ENCODE data around the gene MOCS3. TPM values are rescaled to one million over a fixed set of nuclear protein-coding genes. Genes with fewer than 3 reads are reported as not detected.

The MOCS3 gene
- total and polyA plus RNA-seq, 3 donors from 2014 or later: 6.5 to 9.3 (median 7.4) TPM

GRCh38 chr20:50913690-50914375 is 44.8 kb upstream of the MOCS3 start:
- no peaks in the 10 kb centered on the region for H3K9me3 ChIP-seq
- H3K27me3 ChIP-seq: no peaks in the 10 kb centered on the region
- DNase-seq: no peak
- H3K4me1 ChIP-seq: peaks cover 50% of the 10 kb centered on the region
- no peak overlapping the region for H3K4me3 ChIP-seq
- no peak for TF ChIP-seq CTCF (IDR thresholded peaks at IDR 0.05)
- TF ChIP-seq POLR2A (IDR thresholded peaks at IDR 0.05): no peak
- no peaks in the 10 kb centered on the region for H3K36me3 ChIP-seq (ENCODE audit: low read depth, missing control alignments)
- intact Hi-C loops (cut with DNase I; ENCODE audit: low total_unique reads): no loop called here
- H3K27ac ChIP-seq: peak overlapping the region in 1 of 2 donors; percentile 13
- WGBS, 2 donors: 61 to 67% methylated on average over 2 of the region's 2 CpGs

GRCh38 chr20:50915424-50915823 is 43.2 kb upstream of the MOCS3 start:
- Histone ChIP-seq H3K27ac (peak overlapping the region in 1 of 2 donors; percentile 48), H3K4me3 (no peak overlapping the region), H3K27me3 (no peaks in the 10 kb centered on the region), H3K36me3 (ENCODE audit: low read depth, missing control alignments) (no peaks in the 10 kb centered on the region), H3K4me1 (peaks cover 56% of the 10 kb centered on the region), H3K9me3 (no peaks in the 10 kb centered on the region)
- TF ChIP-seq CTCF (IDR thresholded peaks at IDR 0.05) (no peak), POLR2A (IDR thresholded peaks at IDR 0.05) (no peak)
- WGBS, 2 donors: 41 to 45% methylated on average over 3 of the region's 3 CpGs
- intact Hi-C loops (cut with DNase I; ENCODE audit: low total_unique reads): no loop called here
- no peak for DNase-seq

GRCh38 chr20:50916257-50916656 is 42.4 kb upstream of the MOCS3 start:
- H3K4me3 ChIP-seq: no peak overlapping the region
- peaks cover 57% of the 10 kb centered on the region for H3K4me1 ChIP-seq
- intact Hi-C loops (cut with DNase I; ENCODE audit: low total_unique reads): no loop called here
- H3K27me3 ChIP-seq: no peaks in the 10 kb centered on the region
- no peak for DNase-seq
- H3K36me3 ChIP-seq (ENCODE audit: low read depth, missing control alignments): no peaks in the 10 kb centered on the region
- 59 to 77% methylated on average over 5 of the region's 5 CpGs for WGBS, 2 donors
- no peak for TF ChIP-seq POLR2A (IDR thresholded peaks at IDR 0.05)
- TF ChIP-seq CTCF (IDR thresholded peaks at IDR 0.05): no peak
- no peaks in the 10 kb centered on the region for H3K9me3 ChIP-seq
- peak overlapping the region in 1 of 2 donors; percentile 48 for H3K27ac ChIP-seq

GRCh38 chr20:50916934-50917333 is 41.7 kb upstream of the MOCS3 start:
- Histone ChIP-seq H3K36me3 (ENCODE audit: low read depth, missing control alignments) (no peaks in the 10 kb centered on the region), H3K4me1 (peaks cover 59% of the 10 kb centered on the region), H3K27ac (no peak overlapping the region), H3K27me3 (no peaks in the 10 kb centered on the region), H3K4me3 (no peak overlapping the region), H3K9me3 (no peaks in the 10 kb centered on the region)
- no peak for DNase-seq
- TF ChIP-seq CTCF (IDR thresholded peaks at IDR 0.05): no peak
- no peak for TF ChIP-seq POLR2A (IDR thresholded peaks at IDR 0.05)
- WGBS, 2 donors: 55 to 59% methylated on average over 3 of the region's 3 CpGs
- intact Hi-C loops (cut with DNase I; ENCODE audit: low total_unique reads): no loop called here

GRCh38 chr20:50918403-50918802 is 40.2 kb upstream of the MOCS3 start:
- H3K4me3 ChIP-seq: no peak overlapping the region
- intact Hi-C loops (cut with DNase I; ENCODE audit: low total_unique reads): no loop called here
- no peaks in the 10 kb centered on the region for H3K36me3 ChIP-seq (ENCODE audit: low read depth, missing control alignments)
- H3K4me1 ChIP-seq: peaks cover 57% of the 10 kb centered on the region
- WGBS, 2 donors: 41 to 56% methylated on average over 3 of the region's 3 CpGs
- no peaks in the 10 kb centered on the region for H3K9me3 ChIP-seq
- no peaks in the 10 kb centered on the region for H3K27me3 ChIP-seq
- H3K27ac ChIP-seq: no peak overlapping the region
- no peak for TF ChIP-seq CTCF (IDR thresholded peaks at IDR 0.05)
- no peak for DNase-seq

Measured in testis (tissue), 3 donors.